HEK293 (cell line): ENCODE measurements around the gene SOX6.

Experiments used
- REST ChIP-seq: fragments of 450-650 bp; formaldehyde crosslinking; IDR thresholded peaks from 2 replicates; pipeline ENCODE4 v1.5.1; 2016; ENCODE audit warnings: missing biosample characterization, missing genetic modification characterization
- ZNF202 ChIP-seq: fragments of 450-650 bp; formaldehyde crosslinking; IDR thresholded peaks from 2 replicates; pipeline ENCODE4 v1.5.1; 2016; ENCODE audit warnings: missing biosample characterization, missing genetic modification characterization, borderline replicate concordance
- ZNF398 ChIP-seq: fragments of 450-650 bp; formaldehyde crosslinking; IDR thresholded peaks from 2 replicates; pipeline ENCODE4 v1.5.1; 2017; ENCODE audit warnings: missing biosample characterization, missing genetic modification characterization
- ZNF501 ChIP-seq: fragments of 450-650 bp; formaldehyde crosslinking; IDR thresholded peaks from 2 replicates; pipeline ENCODE4 v1.5.1; 2016; ENCODE audit warnings: missing biosample characterization, missing genetic modification characterization
- TF ChIP-seq, protein P1 (sequence below): fragments of 450-650 bp; formaldehyde crosslinking; IDR thresholded peaks from 2 replicates; pipeline ENCODE4 v1.5.1; 2016; ENCODE audit warnings: missing biosample characterization, missing genetic modification characterization

DNA sequence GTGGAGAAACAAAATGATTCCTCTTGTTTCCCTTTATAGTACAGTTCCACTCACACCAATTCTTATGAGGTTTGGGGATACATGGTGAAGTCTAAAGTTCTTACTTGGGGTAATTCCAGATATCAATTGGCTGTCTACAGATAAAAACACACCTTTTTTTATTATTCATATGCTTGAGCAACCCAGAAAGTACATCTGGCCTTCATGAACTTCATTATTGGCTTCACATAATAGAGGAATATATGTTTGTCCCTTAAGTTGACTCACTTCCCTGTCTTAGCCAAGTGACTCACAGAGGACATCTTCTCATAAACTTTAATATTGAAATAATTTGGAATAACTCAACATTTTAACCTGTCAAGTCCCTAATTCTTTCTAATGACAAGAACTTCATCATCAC, 36.3 kb upstream of the SOX6 start:
- TF ChIP-seq, protein P1, sequence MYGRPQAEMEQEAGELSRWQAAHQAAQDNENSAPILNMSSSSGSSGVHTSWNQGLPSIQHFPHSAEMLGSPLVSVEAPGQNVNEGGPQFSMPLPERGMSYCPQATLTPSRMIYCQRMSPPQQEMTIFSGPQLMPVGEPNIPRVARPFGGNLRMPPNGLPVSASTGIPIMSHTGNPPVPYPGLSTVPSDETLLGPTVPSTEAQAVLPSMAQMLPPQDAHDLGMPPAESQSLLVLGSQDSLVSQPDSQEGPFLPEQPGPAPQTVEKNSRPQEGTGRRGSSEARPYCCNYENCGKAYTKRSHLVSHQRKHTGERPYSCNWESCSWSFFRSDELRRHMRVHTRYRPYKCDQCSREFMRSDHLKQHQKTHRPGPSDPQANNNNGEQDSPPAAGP (tag by site-specific recombination) = no peak
- no peak for TF ChIP-seq ZNF202 (tag by site-specific recombination)
- no peak for TF ChIP-seq ZNF501
- TF ChIP-seq ZNF398 (tag by site-specific recombination) = no peak
- TF ChIP-seq REST = no peak
